Astrocyte (in vitro differentiated cells and primary cell): ENCODE data around the gene GTPBP10.

Experiments
- CTCF ChIP-seq: IDR thresholded peaks from 2 replicates; pipeline ENCODE4 v1.5.1; 2011; ENCODE audit warnings: low read depth, mild to moderate bottlenecking, inconsistent platforms, low read length, moderate library complexity; ENCODE audit not compliant: insufficient read depth
- EZH2 ChIP-seq: IDR thresholded peaks from 2 replicates; pipeline ENCODE4 v1.6.1; 2012; ENCODE audit warnings: mild to moderate bottlenecking, low read length, inconsistent platforms; ENCODE audit not compliant: insufficient read depth

GRCh38 chr7:90390926-90391325 is 44.4 kb downstream of the GTPBP10 start:
- no peak for TF ChIP-seq CTCF
- no peak for TF ChIP-seq EZH2
